GM20431 (cell line): ENCODE data around the gene DCDC1.

Experiments
- in situ Hi-C: fragments of 300-500 bp; cut with MseI, MboI; formaldehyde crosslinking; loops from one replicate; pipeline ENCODE4 v1.15.0; 2020; ENCODE audit warnings: low sequenced_read_pairs; ENCODE audit not compliant: unreplicated experiment

The DCDC1 gene

DNA sequence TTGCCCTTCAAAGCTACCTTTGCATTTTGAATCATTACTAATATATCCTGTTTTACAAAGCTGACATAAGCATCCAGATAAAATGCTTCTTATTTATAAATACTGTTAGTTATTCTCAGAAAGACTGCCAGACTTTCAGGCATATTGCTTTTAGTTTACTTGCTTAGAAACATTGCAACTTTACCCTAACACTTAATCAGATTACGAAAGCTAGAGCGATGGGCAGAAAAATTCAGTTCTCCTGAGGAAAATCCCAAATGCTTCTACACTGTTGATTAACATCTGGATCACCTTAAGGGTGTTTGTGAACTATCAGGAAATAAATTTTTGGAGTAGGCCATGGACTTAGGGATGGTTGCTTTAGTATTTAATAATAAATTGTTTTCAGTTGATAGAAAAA is 493.7 kb downstream of the DCDC1 start:
- in situ Hi-C loops: no loop called here

GRCh38 chr11:30873924-30874610 is 495.5 kb downstream of the DCDC1 start:
- in situ Hi-C loops: no loop called here

- in situ Hi-C loops: no loop called here
Observed at GRCh38 chr11:30868626-30869081, 500.9 kb downstream of the DCDC1 start.

DNA sequence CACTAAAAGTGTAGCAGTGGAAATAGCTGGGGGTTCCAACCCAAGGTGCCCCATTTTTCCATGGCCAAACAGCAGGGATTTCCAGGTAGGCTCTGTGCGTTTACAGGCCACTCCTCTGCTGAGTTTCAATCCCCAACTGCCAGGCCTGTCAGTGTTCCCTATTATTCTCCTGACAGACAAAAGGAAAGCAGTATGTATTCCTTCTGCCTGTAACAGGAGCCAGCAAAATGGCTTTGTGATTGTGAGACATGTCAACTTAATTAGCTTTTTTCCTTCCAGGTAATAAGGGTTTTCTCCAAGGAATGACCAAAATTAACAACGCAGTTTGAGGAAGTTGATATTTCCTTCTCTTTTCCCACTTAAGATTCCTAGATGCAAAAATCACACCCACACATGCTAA is 506.3 kb downstream of the DCDC1 start:
- in situ Hi-C loops: no loop called here

DNA sequence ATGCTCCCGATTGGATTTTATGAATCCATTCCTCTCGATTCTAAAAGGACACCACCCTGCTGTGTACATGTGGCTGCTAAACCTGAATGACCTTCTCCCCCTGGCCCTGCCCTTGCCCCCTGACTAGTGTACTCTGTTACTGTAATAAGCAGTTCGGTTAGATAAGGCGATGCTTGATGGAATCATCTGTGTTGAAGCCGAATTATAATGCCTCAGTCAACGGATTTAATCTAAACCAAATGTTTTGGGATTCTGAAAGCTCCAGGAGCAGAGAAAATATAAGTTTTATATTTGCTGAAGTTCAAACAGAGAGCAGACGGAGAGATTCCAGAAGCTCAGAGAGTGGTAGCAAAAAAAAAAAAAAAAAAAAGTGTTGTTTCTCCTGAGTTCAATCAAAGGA is 508.0 kb downstream of the DCDC1 start:
- in situ Hi-C loops: no loop called here

GRCh38 chr11:30861064-30861463 is 508.5 kb downstream of the DCDC1 start:
- in situ Hi-C loops: no loop called here

GRCh38 chr11:30860146-30860545 is 509.4 kb downstream of the DCDC1 start:
- in situ Hi-C loops: no loop called here

DNA sequence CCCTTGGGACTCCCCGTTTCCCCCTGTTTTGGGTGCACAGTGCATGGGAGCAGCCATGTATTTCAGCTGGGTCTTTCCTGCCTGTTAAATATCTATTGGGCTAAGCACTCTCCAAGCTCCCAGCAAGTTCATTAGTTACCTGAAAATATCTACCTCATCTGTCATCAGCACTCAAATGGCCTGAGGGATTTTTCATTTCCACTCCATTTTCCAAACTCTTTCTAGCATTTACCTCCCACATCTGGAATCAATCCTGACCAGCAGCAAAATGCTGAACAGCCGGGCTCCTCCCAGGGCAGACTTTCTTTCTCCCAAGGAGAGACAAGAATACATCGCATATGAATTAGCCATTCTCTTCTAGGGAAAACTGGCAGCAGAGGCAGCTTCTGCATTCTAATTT is 509.9 kb downstream of the DCDC1 start:
- in situ Hi-C loops: no loop called here

GRCh38 chr11:30855383-30856006 is 514.0 kb downstream of the DCDC1 start:
- in situ Hi-C loops: no loop called here

DNA sequence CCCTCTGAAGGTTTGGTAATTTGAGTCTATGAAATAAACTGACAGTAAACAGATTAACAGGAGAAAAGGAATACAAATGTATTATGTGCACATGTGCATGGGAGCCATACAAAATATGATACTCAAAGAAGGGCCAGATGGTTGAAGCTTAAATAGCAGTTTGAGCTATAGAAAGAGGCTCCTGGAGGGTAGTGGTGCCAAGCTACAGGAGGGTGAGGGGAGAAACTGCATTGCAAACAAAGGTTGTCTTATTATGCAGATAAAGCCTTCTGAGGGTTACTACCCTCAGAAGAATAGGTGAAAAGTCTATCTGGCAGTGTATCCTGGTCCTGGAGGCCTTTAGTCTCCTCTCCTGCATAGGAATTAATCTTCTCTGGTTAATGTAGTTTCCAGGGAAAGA is 516.1 kb downstream of the DCDC1 start:
- in situ Hi-C loops: no loop called here

GRCh38 chr11:30852645-30853044 is 516.9 kb downstream of the DCDC1 start:
- in situ Hi-C loops: no loop called here

GRCh38 chr11:30852091-30852490 is 517.4 kb downstream of the DCDC1 start:
- in situ Hi-C loops: no loop called here

GRCh38 chr11:30837252-30837651 is 532.3 kb downstream of the DCDC1 start:
- in situ Hi-C loops: no loop called here

GRCh38 chr11:30832831-30833230 is 536.7 kb downstream of the DCDC1 start:
- in situ Hi-C loops: no loop called here

DNA sequence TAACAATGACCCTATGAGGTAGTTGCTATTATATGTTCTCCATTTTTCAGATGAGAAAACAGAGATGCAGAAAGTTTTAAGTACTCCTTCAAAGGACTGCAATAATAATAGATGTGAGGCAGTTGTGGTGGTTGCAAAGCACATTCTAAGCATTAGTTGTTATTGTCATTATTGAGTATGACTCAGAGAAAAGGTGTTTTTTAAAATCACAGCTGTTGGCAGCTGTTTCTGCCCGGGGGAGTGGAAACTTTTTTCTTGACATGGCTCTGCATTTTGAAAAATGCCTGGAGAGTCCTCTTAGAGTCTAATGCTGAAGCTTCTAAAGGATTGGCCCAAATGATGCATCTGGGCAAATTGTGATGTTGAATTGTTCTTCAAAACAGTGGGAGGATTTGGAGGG is 538.9 kb downstream of the DCDC1 start:
- in situ Hi-C loops: no loop called here

DNA sequence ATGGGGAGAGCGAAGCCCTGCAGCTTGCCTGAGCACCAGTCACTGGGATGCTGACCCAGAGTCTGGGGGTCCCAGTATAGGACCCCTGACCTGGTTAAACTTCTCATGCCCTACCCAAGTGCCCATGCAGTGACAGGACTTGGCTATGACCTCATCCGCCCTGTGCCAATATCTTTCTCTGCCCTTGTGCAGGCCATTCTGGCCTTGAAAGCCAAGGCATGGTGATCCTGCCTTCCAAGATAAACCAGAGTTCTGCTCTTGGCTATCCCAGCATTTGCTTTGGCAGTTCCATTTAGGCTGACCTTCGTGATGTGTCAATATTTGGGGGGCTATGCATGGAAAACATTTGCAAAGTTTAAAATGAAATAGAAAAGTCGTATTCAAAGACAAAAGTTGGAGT is 542.6 kb downstream of the DCDC1 start:
- in situ Hi-C loops: no loop called here

DNA sequence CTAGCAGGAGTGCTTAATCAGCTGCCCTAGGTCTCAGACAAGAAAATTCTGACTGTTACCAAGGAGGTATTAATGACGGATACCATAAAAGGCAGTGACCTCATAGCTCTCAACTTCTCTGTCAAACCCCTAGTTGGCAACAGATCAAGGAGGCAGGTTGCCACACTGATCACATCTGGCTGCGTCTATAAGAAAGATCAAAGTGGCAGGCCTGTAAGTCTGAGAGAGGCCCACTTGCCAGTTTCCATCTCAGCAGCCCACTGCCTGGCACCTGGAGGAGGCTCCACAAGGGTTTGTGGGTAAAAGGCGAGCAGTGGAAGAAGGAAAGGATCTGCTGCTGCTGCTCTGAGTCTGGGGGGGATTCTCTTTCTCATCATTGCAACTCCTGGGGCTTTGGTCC is 543.8 kb downstream of the DCDC1 start:
- in situ Hi-C loops: no loop called here

DNA sequence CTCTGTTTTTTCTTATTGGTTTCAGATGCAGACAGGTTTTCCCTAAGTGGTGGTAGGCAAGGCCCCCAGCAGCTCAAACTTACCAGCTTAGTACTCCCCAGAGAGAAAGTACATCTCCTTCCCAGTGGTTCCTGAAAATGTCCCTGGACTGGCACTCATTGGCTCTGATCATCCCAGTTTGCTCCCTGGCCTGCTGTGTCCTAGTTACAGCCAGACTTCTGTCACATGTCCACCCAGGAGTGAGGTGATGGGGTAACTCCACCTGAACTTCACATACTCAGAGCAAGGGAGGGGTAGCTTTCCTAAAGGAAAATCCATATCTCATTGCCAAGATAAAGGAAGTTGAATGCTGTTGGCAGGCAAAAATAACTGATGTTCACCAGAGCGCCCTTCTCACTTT is 546.4 kb downstream of the DCDC1 start:
- in situ Hi-C loops: no loop called here

- in situ Hi-C loops: no loop called here
Observed at GRCh38 chr11:30821438-30821965, 548.0 kb downstream of the DCDC1 start.

DNA sequence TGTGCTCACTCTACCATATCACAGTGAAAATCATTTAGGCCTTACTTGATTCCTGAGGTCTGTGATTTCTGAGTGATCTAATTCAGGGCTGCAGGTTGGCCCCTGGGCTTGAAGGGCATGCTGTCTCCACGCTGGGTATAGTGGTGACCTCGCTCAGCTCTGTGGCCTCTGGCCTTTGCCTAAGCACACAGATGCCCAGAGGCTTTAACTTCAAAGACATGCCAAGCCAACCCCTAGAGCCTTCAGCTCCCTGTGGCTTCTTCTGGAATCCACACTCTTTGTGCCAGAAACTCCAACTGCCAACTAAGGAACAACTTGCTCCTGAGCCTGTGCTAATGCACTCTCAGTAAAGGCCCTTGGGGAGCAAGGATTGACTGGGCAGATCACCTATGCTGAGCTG is 550.8 kb downstream of the DCDC1 start:
- in situ Hi-C loops: no loop called here

GRCh38 chr11:30816959-30817880 is 552.3 kb downstream of the DCDC1 start:
- in situ Hi-C loops: no loop called here
